ENCODE results near the gene ADCY6. TPM values are rescaled to one million over a fixed set of nuclear protein-coding genes. Genes with fewer than 3 reads are reported as not detected.

Gene ADCY6
- total and polyA plus RNA-seq, 2 of the 4 experiments (the other 2 are of a cell fraction) = 18.5 to 34.4 TPM

- Histone ChIP-seq H3K4me1 (ENCODE audit: control insufficient read depth, insufficient read depth, low read length) (peaks cover 39% of the 10 kb centered on the region), H3K36me3 (ENCODE audit: control insufficient read depth, insufficient read depth, low read length) (no peaks in the 10 kb centered on the region), H2BK5ac (ENCODE audit: low read depth, low read length, poor library complexity, severe bottlenecking) (peak overlapping the region; percentile 95), H3K79me1 (ENCODE audit: low read depth in 1 of 2, low read length in 2 of 2) (peaks cover 36 to 81% of the 10 kb centered on the region in 2 experiments), H2BK15ac (ENCODE audit: low read depth, low read length) (peak overlapping the region; percentile 80; the same call in 2 of the 3 replicates), H3K56ac (ENCODE audit: extremely low read depth, insufficient read depth, low read length) (peak overlapping the region; percentile 95), H2BK120ac (ENCODE audit: low read depth, low read length) (peak overlapping the region; percentile 79), H4K8ac (ENCODE audit: low read depth in 2 of 2, low read length in 2 of 2) (peak overlapping the region; percentile 73 to 98), H3K18ac (ENCODE audit: low read depth, low read length) (peak overlapping the region; percentile 70), H4K20me1 (ENCODE audit: insufficient read depth, low read length) (0 out of 2 replicates have a peak, but pooled peaks cover 4% of the 10 kb centered on the region), H4K91ac (ENCODE audit: insufficient read depth, low read depth, low read length) (peak overlapping the region; percentile 95), H4K5ac (ENCODE audit: low read depth, low read length) (peak overlapping the region; percentile 75), H3K4me3 (ENCODE audit: insufficient read depth, low read depth, low read length) (peak overlapping the region; percentile 55), H2BK20ac (ENCODE audit: low read depth, low read length) (peak overlapping the region; percentile 55; the same call in 1 of the 2 replicates), H3K9me3 (ENCODE audit: control insufficient read depth, insufficient read depth, low read length) (no peaks in the 10 kb centered on the region), H3K23ac (ENCODE audit: low read depth, low read length) (peak overlapping the region; percentile 86), H3K27ac (ENCODE audit: insufficient read depth, low read length) (peak overlapping the region; percentile 97), H2AK9ac (replicated peaks; ENCODE audit: low read depth, low read length, poor library complexity) (peak overlapping the region; percentile 94), H3K9ac (ENCODE audit: low read depth, low read length) (peak overlapping the region; percentile 93), H3K14ac (replicated peaks; ENCODE audit: low read depth, low read length) (peak overlapping the region; percentile 95), H3K4me2 (ENCODE audit: low read depth, low read length) (peak overlapping the region; percentile 91), H3K27me3 (ENCODE audit: control insufficient read depth, insufficient read depth, low read length) (no peaks in the 10 kb centered on the region), H3K4ac (ENCODE audit: low read depth, low read length) (peak overlapping the region; percentile 94), H3K9me1 (ENCODE audit: insufficient read depth, low read length) (peaks cover 41% of the 10 kb centered on the region), H2AFZ (replicated peaks; ENCODE audit: low read length, poor library complexity) (peak overlapping the region; percentile 96), H2AK5ac (ENCODE audit: low read depth, low read length) (peak overlapping the region; percentile 99)
- in situ Hi-C loops (cut with MboI; ENCODE audit: low sequenced_read_pairs) (no loop called here), dilution Hi-C loops (cut with HindIII; ENCODE audit: low sequenced_read_pairs, unreplicated experiment) (no loop called here), intact Hi-C loops (cut with micrococcal nuclease) (loop anchor here (1.0 to 5.0 kb wide), 2 partner anchors 61 to 617 kb away; no protein-coding TSS in a partner anchor)
- ChIA-PET POLR2A (ENCODE audit: unreplicated experiment) (no interaction called here), CTCF (interaction anchor here (0.5 to 3.1 kb wide), 10 partner anchors 12 to 72 kb away, joined by 3 to 11 read pairs (median 6); no protein-coding TSS in a partner anchor)
- WGBS, 2 experiments (ENCODE audit: extremely low coverage in 2 of 2, insufficient read length in 1 of 2) = 0% methylated on average over 20 of the region's 70 CpGs; no CpG with 5 or more reads in 1 of the 2 experiments
- TSS peak; percentile 39 for BruUV-seq (replicated peaks)
- peak; percentile 52 for ATAC-seq (ENCODE audit: low read depth)
- TF ChIP-seq MAZ (IDR thresholded peaks at IDR 0.05; ENCODE audit: borderline replicate concordance, low read depth, low read length) (peak; percentile 89), SMC3 (IDR thresholded peaks at IDR 0.05; ENCODE audit: low read depth, low read length) (peak; percentile 76), NFE2L2 (IDR thresholded peaks at IDR 0.05; ENCODE audit: low read depth, low read length) (no peak), FOS (IDR thresholded peaks at IDR 0.05; ENCODE audit: low read depth, low read length) (no peak), BHLHE40 (IDR thresholded peaks at IDR 0.05; ENCODE audit: low read depth, low read length) (0 out of 2 replicates have a peak, but pooled peaks have one; percentile 26), CHD1 (IDR thresholded peaks at IDR 0.05; ENCODE audit: low read depth, low read length) (no peak), MXI1 (IDR thresholded peaks at IDR 0.05; ENCODE audit: borderline replicate concordance, low read depth, low read length) (peak; percentile 91), RAD21 (IDR thresholded peaks at IDR 0.05; ENCODE audit: low read length) (peak; percentile 64), POLR2A (IDR thresholded peaks at IDR 0.05; ENCODE audit: low read depth, low read length) (0 out of 2 replicates have a peak, but pooled peaks have one; percentile 22)
- TF ChIP-seq, protein P1, sequence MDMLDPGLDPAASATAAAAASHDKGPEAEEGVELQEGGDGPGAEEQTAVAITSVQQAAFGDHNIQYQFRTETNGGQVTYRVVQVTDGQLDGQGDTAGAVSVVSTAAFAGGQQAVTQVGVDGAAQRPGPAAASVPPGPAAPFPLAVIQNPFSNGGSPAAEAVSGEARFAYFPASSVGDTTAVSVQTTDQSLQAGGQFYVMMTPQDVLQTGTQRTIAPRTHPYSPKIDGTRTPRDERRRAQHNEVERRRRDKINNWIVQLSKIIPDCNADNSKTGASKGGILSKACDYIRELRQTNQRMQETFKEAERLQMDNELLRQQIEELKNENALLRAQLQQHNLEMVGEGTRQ (IDR thresholded peaks at IDR 0.05; ENCODE audit: low read depth, low read length) = no peak
- TF ChIP-seq, protein P2, sequence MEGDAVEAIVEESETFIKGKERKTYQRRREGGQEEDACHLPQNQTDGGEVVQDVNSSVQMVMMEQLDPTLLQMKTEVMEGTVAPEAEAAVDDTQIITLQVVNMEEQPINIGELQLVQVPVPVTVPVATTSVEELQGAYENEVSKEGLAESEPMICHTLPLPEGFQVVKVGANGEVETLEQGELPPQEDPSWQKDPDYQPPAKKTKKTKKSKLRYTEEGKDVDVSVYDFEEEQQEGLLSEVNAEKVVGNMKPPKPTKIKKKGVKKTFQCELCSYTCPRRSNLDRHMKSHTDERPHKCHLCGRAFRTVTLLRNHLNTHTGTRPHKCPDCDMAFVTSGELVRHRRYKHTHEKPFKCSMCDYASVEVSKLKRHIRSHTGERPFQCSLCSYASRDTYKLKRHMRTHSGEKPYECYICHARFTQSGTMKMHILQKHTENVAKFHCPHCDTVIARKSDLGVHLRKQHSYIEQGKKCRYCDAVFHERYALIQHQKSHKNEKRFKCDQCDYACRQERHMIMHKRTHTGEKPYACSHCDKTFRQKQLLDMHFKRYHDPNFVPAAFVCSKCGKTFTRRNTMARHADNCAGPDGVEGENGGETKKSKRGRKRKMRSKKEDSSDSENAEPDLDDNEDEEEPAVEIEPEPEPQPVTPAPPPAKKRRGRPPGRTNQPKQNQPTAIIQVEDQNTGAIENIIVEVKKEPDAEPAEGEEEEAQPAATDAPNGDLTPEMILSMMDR (conservative IDR thresholded peaks at IDR 0.05; ENCODE audit: low read depth, low read length) = peak; percentile 100
- DNase-seq = peak; percentile 75
Measured at GRCh38 chr12:48814262-48815125, 25.6 kb upstream of the ADCY6 start.

Measured in IMR-90 (cell line).